SHP77 treated with DMSO at 0.1 percent for 48 hours (cell line): ENCODE measurements around the gene CLTA.
"Not testable (repeated sequence)": the region's sequence is repeated elsewhere in the genome, so short reads cannot be mapped to it uniquely, and the experiment has no call there.

Experiments
- DNase-seq: peaks from one replicate; lab custom pipeline; 2025; lab: John Stamatoyannopoulos, UW

Gene CLTA

DNA sequence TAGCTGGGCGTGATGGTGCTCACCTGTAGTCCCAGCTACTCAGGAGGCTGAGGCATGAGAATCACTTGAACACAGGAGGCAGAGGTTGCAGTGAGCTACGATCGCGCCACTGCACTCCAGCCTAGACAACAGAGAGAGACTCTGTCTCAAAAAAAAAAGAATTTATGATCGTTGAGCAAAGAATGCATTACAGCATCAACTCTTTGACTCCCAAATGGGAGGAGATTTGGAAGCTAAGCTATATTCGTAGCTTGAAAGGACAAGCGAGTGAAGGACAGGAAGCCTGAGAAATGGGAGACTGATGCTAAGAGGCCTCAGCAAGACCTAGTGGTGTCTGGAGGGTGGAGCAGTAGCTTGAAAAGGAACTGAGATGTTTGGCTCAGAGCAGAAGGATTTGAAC lies 31.8 kb upstream of the CLTA start:
- DNase-seq: no peak

GRCh38 chr9:36159509-36159908 lies 31.2 kb upstream of the CLTA start:
- DNase-seq: not testable (repeated sequence)

- DNase-seq: not testable (repeated sequence)
Measured at GRCh38 chr9:36160126-36160525, 30.6 kb upstream of the CLTA start.

DNA sequence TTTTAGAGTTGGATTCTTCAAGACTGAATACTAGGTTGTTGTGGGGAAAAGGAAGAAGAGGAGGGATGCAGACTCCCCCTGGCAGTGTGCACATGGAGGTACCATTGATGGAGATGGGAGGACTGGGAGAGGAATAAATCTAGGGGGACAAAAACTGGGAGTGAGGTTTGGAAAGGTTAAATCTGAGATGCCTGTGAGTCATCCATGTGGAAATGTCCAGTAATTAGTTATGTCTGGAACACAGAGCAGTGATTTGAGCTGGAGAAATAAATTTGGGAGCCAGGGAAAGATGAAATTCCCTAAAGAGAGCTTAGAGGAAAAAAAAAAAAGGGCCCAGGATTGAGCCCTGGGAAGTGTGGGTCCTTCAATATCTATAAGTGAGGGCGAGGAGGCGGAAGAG lies 29.5 kb upstream of the CLTA start:
- no peak for DNase-seq

DNA sequence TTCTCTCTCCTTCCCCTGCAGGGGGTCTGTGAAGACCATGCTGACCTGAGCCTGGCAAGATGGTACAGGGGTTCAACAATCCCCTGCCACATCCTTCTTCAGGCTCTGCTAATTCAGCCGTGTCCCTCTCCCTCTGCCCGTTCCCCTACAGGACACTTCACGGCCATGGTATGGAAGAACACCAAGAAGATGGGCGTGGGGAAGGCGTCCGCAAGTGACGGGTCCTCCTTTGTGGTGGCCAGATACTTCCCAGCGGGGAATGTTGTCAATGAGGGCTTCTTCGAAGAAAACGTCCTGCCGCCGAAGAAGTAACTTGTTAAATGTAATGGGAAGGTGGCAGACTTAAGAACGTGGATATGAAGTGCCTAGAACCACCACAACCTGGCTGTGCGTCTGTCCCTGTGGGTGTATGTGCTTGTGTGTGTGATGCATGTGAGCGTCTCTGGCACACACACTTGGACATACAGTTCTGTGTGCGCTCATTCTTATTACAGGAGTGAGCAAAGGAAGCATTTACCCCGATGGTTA lies 28.4 kb upstream of the CLTA start:
- DNase-seq: no peak

GRCh38 chr9:36163049-36163785 lies 27.5 kb upstream of the CLTA start:
- no peak for DNase-seq

DNA sequence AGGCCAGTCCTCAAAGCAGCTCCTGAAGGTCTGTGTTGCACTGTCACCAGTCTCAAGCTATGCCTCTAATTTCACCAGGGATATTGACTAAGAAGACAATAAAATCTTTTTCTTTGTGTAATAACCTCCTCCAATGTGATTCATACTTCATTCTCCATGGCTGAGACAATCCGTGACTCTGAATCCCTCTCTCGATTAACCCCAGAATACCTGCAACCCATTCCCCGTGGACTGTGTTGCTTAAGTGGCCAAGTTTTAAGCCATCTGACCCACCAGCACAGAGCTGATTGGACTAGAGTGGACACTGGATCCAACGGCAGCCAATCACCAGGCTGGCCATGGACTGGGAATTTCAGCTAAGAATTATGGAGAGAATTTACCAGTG lies 26.9 kb upstream of the CLTA start:
- no peak for DNase-seq

DNA sequence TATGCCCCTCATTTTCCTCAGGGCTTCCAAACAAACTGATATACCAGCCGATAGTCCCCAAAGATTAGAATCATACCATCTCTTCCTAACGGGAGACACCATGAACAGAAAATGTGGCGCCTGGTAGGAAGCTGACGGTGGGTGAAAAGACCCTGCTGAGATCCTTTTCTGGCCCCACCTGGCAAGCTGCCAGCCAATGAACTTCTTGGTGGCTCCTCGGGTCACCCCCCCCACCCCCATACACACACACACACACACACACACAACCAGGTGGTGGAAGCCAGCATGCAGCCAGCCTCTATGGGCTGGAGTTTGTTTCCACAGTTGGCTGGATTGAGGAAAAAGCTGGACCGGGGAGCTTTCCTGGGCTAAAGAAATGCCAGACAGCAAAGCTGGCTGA lies 26.3 kb upstream of the CLTA start:
- no peak for DNase-seq

- DNase-seq: no peak
Measured at GRCh38 chr9:36164989-36165388, 25.7 kb upstream of the CLTA start.

DNA sequence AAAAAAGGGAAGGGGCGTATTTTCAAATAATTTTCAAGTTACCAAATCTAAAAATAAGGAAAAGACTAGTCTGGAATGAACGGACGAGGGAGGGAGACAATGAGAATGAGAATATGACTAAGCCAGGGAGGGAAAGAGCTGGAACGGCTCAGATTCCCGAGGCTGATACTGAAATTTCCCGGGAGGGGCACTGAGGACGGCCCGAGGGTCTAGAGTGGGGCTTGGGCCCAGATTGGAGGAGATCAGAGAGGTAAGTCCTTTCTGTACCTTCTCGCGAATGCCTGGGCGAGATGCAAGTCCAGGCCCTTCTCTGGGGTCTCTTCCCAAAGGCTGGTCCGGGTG lies 24.9 kb upstream of the CLTA start:
- DNase-seq: no peak

DNA sequence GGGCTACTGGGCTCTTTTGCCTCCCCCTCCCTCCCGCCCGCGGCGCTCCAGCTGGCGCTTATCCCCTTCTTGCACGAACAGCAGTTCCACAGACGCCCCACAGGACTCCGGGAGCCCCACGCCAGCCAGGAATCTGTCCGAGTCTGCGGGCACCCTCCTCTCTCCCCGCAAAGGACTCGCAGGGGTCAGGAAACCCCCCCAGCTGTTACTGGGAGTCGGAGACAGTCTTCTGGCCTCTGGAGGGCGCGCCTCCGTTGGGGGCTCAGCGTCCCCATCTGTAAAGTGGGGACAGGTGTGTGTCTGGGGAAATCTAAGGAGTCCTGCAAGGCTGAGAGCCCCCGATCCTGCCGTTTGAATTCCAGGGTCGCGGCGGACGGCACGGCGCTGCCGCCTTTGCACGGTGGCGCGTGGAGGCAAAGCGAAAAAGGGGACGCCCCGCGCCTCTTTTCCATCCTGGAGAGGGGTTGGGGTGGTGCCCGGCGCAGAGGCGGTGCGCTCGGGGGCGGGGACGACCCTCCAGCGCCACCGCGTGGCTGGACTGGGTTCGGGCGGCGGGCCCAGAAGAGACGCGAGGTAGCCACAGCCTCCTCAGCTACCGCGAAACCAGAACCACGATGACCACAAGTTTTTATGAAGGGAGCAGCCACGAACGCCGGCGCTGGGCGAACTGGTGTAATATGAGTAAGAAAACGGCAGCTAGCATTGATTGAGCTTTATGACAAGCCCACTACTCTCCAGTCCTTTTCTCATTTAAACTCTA lies 24.4 kb upstream of the CLTA start:
- DNase-seq: no peak

GRCh38 chr9:36169166-36169565 lies 21.6 kb upstream of the CLTA start, which contains the start of gene CCIN:
Gene CCIN, plus strand, starts transcription at chr9:36169388. Its CDS starts 115 bp downstream, at chr9:36169503.
- DNase-seq: no peak

DNA sequence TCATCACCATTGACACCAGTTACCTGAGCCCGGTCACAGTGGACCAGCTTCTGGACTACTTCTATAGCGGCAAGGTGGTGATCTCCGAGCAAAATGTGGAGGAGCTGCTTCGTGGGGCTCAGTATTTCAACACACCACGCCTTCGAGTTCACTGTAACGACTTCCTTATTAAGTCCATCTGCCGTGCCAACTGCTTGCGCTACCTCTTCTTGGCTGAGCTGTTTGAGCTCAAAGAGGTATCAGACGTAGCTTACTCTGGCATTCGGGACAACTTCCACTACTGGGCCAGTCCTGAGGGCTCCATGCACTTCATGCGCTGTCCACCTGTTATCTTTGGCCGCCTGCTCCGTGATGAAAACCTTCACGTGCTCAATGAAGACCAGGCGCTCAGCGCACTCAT lies 21.0 kb upstream of the CLTA start:
- no peak for DNase-seq

DNA sequence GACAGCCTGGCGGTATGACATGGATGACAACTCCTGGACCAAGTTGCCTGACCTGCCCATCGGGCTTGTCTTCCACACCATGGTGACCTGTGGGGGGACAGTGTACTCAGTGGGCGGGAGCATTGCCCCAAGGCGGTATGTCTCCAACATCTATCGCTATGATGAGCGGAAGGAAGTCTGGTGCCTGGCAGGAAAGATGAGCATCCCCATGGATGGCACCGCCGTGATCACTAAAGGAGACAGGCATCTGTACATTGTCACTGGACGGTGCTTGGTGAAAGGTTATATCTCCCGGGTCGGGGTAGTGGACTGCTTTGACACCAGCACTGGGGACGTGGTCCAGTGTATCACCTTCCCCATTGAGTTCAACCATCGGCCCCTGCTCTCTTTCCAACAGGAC lies 20.2 kb upstream of the CLTA start:
- DNase-seq: no peak

- no peak for DNase-seq
Measured at GRCh38 chr9:36173861-36174260, 16.9 kb upstream of the CLTA start.

DNA sequence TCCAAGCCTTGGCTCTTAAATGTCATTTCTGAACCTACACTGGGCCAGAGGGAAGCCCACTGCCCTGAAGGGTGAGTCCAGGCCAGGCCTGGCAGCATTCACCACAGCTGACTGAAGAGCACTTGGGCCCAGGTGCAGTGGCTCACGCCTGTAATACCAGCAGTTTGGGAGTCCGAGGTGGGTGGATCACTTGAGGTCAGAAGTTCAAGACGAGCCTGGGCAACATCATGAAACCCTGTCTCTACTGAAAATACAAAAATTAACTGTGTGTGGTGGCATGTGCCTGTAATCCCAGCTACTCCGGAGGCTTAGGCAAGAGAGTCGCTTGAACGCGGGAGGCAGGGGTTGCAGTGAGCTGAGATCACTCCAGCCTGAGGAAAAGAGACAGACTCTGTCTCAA lies 16.4 kb upstream of the CLTA start:
- DNase-seq: no peak

GRCh38 chr9:36174731-36175130 lies 16.0 kb upstream of the CLTA start:
- no peak for DNase-seq

DNA sequence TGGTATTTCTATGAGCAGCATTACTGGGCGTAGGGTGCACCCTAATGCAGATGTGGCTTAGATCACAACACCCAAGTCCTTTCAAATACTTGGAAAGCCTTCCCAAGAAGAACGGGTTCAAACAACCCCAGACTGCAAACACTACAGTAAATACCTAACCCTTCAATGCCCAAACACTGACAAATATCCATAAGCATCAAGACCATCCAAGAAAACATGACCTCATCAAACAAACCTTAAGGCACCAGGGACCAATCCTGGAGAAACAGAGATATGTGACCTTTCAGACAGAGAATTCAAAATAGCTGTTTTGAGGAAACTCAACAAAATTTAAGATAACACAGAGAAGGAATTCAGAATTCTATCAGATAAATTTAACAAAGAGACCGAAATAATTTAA lies 15.5 kb upstream of the CLTA start:
- not testable (repeated sequence) for DNase-seq

DNA sequence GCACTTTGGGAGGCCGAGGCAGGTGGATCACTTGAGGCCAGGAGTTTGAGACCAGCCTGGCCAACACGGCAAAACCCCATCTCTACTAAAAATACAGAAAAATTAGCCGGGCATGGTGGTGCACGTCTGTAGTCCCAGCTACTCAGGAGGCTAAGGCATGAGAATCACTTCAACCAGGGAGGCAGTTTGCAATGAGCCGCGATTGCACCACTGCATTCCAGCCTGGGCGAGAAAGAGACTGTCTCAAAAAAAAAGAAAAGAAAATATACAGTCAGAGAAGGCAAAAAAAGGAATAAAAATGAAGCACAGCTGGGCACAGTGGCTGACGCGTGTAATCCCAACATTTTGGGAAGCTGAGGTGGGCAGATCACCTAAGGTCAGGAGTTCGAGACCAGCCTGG lies 14.2 kb upstream of the CLTA start:
- DNase-seq: not testable (repeated sequence)

DNA sequence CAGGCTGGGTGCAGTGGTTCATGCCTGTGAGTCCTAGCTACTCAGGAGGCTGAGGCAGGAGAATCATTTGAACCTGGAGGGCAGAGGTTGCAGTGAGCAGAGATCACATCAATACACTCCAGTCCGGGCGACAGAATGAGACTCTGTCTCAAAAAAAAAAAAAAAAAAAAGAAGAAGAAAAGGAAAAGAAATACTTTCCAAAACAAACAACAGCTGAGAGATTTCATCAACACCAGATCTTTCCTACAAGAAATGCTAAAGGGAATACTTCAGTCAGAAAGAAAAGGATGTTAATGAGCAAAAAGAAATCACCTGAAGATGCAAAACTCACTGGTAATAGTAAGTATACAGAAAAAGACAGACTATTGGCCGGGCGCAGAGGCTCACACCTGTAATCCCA lies 13.2 kb upstream of the CLTA start:
- no peak for DNase-seq

DNA sequence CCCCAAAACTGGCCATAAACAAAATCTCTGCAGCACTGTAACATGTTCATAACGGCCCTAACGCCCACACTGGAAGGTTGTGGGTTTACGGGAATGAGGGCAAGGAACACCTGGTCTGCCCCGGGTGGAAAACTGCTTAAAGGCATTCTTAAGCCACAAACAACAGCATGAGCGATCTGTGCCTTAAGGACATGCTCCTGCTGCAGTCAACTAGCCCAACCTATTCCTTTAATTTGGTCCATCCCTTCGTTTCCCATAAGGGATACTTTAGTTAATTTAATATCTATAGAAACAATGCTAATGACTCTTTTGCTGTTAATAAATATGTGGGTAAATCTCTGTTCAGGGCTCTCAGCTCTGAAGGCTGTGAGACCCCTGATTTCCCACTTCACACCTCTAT lies 10.5 kb upstream of the CLTA start:
- DNase-seq: not testable (repeated sequence)

DNA sequence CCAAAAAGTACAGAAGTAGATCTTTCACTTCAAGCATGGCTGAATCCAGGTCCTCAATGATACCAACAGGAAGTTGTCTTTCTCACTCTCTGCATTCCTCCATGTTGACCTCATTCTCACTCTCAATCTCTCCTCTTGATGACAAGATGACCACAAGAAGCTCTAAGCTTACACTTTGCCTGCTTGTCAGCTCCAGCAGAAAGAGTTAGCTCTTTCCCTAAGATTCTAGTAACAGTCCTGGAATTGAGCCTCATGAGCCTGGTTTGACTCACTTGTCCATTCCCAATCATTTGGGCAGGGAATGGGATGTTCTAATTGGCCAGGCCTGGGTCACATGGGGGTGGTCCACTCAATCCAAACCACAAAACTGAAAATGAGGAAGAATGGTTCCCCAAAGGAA lies 3.3 kb upstream of the CLTA start:
- no peak for DNase-seq

DNA sequence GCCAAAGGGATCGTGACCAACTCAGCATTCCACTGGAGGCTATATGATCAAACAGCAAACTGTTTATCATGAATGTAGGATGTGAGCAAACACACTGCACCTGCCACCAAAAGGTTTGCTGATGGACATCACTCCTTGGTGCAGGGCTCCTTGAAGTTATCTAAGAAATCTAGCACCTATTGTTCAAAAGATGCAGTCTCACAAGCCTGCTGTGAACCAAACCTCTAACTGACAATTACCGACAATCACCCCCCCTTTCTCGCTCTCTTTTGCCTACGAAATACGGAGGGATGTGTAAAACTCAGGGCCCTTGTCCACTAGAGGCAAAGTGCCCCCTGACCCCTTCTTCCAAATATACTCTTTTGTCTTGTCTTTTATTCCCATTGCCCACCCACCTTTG lies 2.5 kb upstream of the CLTA start:
- no peak for DNase-seq

GRCh38 chr9:36189976-36190375 lies 745 bp upstream of the CLTA start:
- DNase-seq: no peak
